HuH-7.5 (cell line): ENCODE data around the gene COQ5.
A peak's percentile ranks its signal among the peaks of the same experiment; 100 is the strongest.
"Not testable (repeated sequence)": the region's sequence is repeated elsewhere in the genome, so short reads cannot be mapped to it uniquely, and the experiment has no call there.

ENCODE experiments used
- DNase-seq: peaks from one replicate; pipeline ENCODE4 v3.0.0; 2011; ENCODE audit warnings: low spot score

COQ5 gene

DNA sequence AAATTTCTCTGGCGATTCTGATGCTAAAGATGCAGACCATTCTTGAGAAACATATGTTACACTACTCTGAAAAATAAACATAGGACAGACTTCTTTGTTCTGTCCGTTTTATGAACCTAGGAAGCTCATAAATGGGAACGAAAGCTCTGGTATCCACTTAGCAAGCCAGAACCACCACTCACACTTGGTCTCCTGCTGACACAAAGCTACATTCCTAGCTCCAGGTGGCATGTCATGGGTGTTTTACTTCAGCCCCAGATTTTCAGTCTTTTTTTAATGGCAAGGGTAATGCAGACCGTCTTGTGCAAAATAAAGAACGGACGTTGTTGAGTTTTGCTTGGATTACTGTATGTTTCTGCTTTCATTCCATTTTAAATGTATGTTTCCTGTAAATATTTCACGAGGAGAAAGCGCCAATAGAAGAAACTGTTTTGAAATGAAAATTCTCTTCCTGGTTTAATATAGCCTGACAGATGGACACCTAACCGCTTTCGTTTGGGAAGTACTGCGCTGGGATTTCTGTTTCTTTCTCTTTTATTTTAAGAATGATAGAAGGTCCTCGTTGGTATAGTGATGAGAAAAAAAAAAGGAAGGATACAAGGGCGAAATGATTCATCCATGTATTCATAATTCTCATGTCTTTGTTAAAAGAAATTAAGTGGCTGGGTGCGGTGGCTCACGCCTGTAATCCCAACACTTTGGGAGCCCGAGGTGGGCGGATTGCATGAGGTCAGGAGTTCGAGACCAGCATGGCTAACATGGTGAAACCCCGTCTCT is 871 bp upstream of the COQ5 start:
- peak; percentile 56 for DNase-seq

DNA sequence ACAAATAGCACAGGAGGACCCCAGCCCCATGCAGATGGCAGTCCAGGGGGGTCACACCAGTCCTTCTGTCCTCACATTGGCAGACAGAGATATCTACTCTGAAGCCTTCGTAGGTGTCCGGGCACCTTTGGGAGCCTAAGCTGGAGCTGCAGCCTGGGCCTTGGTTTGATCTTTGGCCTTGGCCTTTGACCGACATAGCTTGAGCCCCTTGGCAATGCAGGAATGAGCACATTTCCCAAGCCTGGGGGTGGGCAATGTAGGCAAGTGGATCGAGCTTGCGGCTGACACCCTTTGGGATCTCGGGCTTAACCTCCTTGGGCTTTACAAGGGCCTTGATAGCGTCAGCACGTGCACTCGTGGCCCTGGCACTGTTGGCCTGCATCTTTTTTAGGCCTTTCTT is 6.4 kb downstream of the COQ5 start:
- DNase-seq, result no peak

DNA sequence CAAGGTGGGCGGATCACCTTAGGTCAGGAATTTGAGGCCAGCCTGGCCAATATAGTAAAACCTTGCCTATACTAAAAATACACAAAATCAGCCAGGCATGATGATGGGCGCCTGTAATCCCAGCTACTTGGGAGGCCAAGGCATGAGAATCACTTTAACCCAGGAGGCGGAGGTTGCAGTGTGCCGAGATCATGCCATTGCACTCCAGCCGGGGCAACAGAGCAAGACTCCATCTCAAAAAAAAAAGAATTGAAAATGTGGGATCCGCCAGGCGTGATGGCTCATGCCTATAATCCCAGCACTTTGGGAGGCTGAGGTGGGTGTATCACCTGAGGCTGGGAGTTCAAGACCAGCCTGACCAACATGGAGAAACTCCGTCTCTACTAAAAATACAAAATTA is 9.6 kb downstream of the COQ5 start:
- DNase-seq, result not testable (repeated sequence)

GRCh38 chr12:120515496-120515895 is 13.5 kb downstream of the COQ5 start:
- no peak for DNase-seq

- DNase-seq, result no peak
These were observed 15.0 kb downstream of the COQ5 start for GRCh38 chr12:120514002-120514401.

DNA sequence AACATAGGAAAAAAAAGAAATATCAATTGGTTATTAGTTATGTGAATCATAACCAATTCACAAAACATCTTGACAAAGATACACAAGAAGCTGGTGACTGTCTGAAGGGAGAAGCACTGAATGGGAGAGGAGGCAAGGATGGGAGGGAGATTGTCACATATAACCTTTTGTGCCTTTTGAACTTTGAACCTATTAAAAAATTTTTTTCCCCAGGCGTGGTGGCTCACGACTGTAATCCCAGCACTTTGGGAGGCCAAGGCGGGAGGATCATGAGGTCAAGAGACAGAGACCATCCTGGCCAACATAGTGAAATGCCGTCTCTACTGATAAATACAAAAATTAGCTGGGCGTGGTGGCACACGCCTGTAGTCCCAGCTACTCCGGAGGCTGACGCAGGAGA is 20.4 kb downstream of the COQ5 start:
- no peak for DNase-seq

- no peak for DNase-seq
These were observed 24.4 kb downstream of the COQ5 start for GRCh38 chr12:120504587-120504986.

DNA sequence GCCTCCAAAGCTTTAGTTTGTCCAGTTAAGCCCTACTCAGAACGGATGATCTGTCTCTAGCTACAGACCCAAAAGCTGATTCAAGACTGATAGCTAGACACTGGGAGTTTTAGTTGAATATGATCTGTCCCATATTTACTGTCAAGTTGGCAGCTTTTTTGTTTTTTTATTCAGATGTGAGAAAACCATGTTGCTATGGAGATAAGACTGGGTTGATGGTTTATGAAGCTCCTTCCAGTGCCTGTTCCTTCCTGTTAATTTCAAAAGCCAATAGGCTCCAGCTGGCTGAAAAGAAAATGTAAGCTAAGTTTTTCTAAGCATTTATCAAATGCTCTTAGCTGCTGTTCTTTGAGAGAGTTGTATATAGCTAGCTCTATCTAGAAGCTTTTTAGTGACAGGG is 28.4 kb downstream of the COQ5 start:
- no peak for DNase-seq

DNA sequence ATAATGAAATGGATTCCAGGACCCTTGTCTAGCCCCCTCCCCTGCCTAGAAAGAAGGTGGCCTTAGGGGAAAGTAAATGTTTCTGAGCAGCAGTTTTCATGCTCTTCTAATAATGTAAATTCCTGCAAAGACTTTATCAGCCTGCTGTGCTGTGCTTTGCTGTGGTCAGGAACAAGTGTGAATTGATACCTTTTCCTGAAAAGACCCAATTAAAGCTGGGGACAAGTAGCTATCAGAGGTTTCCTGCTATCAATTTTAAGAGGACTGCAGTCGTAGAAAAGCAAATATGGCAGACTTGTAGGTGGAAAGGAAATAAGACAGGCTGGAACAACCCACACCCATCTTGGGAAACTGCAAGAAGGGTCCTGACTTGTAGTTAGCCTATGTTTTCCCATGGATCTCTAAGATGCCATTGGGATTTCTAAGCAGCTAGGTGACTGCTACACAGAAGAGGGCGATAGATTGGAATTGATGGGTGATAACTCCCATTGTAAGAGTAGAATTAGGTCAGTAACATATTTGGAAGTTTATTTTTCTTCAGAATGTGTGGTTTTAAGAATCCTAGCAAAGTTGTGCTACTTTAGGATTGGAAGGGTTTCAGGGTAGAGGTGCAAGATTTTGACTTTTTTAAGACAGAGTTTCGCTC is 30.0 kb downstream of the COQ5 start:
- DNase-seq, result no peak

- no peak for DNase-seq
These were observed 31.3 kb downstream of the COQ5 start for GRCh38 chr12:120497524-120498150.

DNA sequence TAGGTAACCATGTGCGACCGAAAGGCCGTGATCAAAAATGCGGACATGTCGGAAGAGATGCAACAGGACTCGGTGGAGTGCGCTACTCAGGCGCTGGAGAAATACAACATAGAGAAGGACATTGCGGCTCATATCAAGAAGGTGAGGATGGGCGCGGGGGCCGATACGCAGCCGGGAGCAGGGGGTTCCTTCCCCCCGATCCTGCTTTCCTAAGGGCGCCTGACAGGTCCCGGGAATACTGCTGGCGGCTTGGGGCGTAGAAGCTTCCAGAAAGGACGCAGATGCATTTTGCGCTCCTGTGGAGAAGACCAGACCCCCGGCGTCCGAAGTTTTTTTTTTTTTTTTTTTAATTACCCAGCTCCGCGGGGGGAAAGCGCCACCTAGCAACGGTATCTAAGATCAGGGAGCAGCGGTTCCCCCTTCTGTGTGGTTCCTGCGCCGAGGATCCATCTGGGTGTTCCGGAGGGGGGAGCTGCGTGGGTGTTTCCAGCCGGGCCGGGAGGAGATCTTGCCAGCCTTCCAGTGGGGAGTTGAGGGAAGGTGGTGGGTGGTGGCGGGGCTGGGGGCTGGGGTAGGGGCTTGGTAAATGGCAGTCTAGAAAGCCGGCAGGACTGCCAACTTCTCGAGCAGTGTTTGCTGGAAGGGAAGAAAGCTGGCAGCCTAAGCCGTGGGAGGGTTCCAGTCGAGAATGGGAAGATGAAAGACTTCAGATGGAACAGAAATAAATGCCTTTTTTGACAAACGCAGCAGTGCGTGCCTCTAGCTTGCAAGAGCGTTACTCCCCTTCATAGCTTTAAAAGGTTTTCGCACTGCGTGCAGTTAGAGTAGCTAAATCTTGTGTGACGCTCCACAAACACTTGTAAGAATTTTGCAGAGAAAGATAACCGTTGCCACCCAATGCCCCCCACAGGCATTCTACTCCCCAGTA is 32.3 kb downstream of the COQ5 start:
- DNase-seq, result peak; percentile 33

GRCh38 chr12:120495731-120496412 is 33.1 kb downstream of the COQ5 start, which contains the start of gene DYNLL1:
Gene DYNLL1, plus strand, starts transcription at chr12:120496113. Its CDS starts 309 bp downstream, at chr12:120496422.
- peak; percentile 81 for DNase-seq

DNA sequence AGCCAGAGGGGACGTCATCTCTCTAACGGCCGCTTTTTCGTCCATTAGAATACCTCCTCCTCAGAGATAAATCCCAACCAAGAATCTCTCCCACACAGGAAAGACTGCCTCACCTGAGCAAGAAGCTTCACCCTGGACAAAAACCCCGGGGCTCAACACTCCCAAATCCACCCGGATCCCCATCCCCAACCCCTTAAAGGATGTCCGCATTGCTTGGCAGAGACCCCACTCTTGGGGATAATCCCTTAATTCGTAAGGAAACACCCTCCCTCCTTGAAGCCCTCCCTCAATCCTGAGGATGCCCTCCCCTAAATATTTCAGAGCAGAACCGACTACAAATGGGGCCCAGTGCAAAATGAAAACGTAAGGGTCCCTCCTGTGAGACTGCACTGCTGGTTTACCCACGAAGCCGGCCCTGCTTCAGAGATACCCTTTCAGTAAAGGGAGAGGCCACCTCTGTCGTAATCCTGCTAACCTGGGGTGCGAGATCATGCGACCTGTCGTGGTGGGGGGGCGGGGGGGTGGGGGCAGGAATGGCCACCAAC is 33.7 kb downstream of the COQ5 start:
- DNase-seq, result no peak

GRCh38 chr12:120490833-120491512 is 38.0 kb downstream of the COQ5 start:
- no peak for DNase-seq

GRCh38 chr12:120490325-120490724 is 38.6 kb downstream of the COQ5 start:
- no peak for DNase-seq

DNA sequence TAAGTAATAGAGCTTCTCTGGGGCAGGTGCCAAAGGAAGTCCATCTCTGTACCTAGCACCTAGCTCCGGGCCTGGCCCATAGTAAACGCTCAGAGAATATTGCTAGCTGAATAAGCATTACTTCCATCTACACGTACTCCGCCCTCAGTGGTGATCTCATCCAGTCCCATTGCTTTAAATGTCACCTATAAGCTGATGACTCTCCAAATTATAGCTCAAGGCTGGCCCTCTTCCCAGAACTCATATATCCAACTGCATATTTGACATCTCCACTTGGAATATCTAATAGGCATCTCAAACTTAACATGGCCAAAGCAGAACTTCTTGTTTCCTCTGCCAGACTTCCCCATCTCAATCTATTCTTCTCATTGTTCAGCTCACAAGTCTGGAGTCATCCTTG is 39.9 kb downstream of the COQ5 start:
- DNase-seq, result no peak

DNA sequence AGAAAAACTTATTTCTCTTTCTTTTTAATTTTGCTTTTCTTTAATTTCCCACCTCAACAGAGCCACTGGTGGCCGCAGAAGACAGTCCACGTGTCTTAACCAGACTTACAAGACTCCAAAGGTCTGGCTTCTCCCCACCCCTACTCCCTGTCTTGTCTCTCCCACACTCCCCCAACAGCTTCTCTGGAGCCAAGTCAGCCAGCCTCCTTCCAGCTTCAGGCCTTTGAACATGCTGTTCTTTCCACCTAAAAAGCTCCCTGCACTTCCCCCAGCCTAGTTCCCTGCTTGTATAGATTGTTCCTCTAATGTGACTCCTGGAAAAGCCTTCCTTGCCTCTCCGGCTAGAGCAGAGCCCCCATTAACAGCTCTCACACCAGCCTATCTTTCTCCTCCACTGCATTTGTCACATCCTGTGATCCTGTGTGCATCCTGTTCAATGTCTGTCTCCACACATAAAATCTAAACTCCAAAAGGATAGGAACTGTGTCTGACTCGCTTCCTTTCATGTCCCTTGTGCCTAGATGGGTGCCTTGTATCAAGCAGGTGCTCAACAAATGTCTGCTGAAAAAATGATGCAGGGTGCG is 40.8 kb downstream of the COQ5 start:
- DNase-seq, result no peak

- DNase-seq, result not testable (repeated sequence)
These were observed 41.4 kb downstream of the COQ5 start for GRCh38 chr12:120487552-120487951.

GRCh38 chr12:120485961-120486881 is 42.7 kb downstream of the COQ5 start:
- no peak for DNase-seq
